ENCODE results near the gene PAPSS1. TPM values are rescaled to one million over a fixed set of nuclear protein-coding genes. Genes with fewer than 3 reads are reported as not detected.

The PAPSS1 gene
- total and polyA plus RNA-seq, 2 of the 8 experiments (the other 6 are each of a cell fraction or from before 2014, with no cell fraction given): 79.2 to 98.5 TPM

DNA sequence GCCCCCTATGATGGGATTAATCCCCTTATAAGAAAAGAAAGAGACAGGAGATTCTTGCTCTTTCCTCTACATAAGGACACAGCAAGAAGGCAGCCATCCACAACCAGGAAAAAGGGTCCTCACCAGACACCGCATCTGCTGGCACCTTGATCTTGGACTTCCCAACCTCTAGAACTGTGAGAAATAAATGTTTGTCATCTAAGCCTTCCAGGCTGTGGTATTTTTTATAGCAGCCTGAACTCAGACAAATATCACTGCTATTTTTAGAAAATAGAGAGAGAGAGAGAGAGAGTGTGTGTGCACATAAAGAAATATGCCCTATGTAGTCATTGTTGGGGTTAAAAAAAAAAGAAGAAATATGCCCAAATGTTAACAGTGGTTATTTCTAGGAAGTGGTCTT is 104.2 kb downstream of the PAPSS1 start:
- H3K4me3 ChIP-seq (ENCODE audit: extremely low read depth in 1 of 4, insufficient read depth in 2 of 4, low read depth in 3 of 4, low read length in 4 of 4): no peak overlapping the region
- H3K4me1 ChIP-seq (replicated peaks in 1 of 4; ENCODE audit: control insufficient read depth in 3 of 4, insufficient read depth in 4 of 4, low read length in 3 of 4): no peaks in the 10 kb centered on the region
- H3K9ac ChIP-seq (replicated peaks in 1 of 4; ENCODE audit: extremely low read depth in 1 of 4, low read depth in 3 of 4, low read length in 3 of 4): no peak overlapping the region
- no peak overlapping the region for H3K56ac ChIP-seq (replicated peaks; ENCODE audit: insufficient read length, low read depth, low read length)
- no peak overlapping the region for H3K18ac ChIP-seq (ENCODE audit: extremely low read depth, low read length)
- H3K4ac ChIP-seq (replicated peaks; ENCODE audit: insufficient read length, low read depth, low read length): no peak overlapping the region
- no peaks in the 10 kb centered on the region for H3K27me3 ChIP-seq (replicated peaks in 1 of 4; ENCODE audit: control insufficient read depth in 3 of 4, extremely low read depth in 1 of 4, insufficient read depth in 3 of 4, low read length in 3 of 4)
- DNase-seq (ENCODE audit: low read depth in 1 of 2, low spot score in 2 of 2) (no peak), FAIRE-seq (no peak)
- 100% methylated on average over 1 of the region's 1 CpG; no CpG with 5 or more reads in 1 of the 2 experiments for WGBS, 2 experiments (ENCODE audit: extremely low coverage in 1 of 2, insufficient coverage in 1 of 2, insufficient read length in 1 of 2, insufficient replicate concordance in 2 of 2, low coverage in 1 of 2, low lambda C conversion rate in 2 of 2, missing lambda C conversion rate in 1 of 2)
- ChIA-PET CTCF (ENCODE audit: partially characterized antibody) (no interaction called here), POLR2A (ENCODE audit: partially characterized antibody) (no interaction called here)
- no peaks in the 10 kb centered on the region; a peak in 1 of 4 replicates for H3K79me2 ChIP-seq (ENCODE audit: control insufficient read depth in 1 of 2, insufficient read depth in 2 of 2, low read length in 2 of 2)
- H4K5ac ChIP-seq (ENCODE audit: insufficient read length, low read depth, low read length): no peak overlapping the region
- H2BK20ac ChIP-seq (ENCODE audit: low read length): no peak overlapping the region
- H2BK12ac ChIP-seq (ENCODE audit: low read depth, low read length): no peak overlapping the region
- H3K14ac ChIP-seq (ENCODE audit: insufficient read length): no peak overlapping the region
- H2AK5ac ChIP-seq (ENCODE audit: low read depth, low read length): no peak overlapping the region
- no peak overlapping the region for H3K23ac ChIP-seq (ENCODE audit: insufficient read length)
- no peak overlapping the region for H2AFZ ChIP-seq (ENCODE audit: low read length)
- H3K9me3 ChIP-seq (ENCODE audit: insufficient read depth in 2 of 2, low read depth in 1 of 2, low read length in 1 of 2): no peaks in the 10 kb centered on the region; a peak in 1 of 4 replicates
- no peaks in the 10 kb centered on the region for H4K20me1 ChIP-seq (replicated peaks in 1 of 2; ENCODE audit: control insufficient read depth in 1 of 2, insufficient read depth in 2 of 2, low read length in 2 of 2)
- no peak overlapping the region for H3K27ac ChIP-seq (ENCODE audit: low read depth, low read length)
- H2BK120ac ChIP-seq (replicated peaks; ENCODE audit: low read depth, low read length): no peak overlapping the region
- peaks cover 0 to 9% (median 5%) of the 10 kb centered on the region in 4 experiments; a peak in 4 of 8 replicates for H3K36me3 ChIP-seq (ENCODE audit: control insufficient read depth in 2 of 4, insufficient read depth in 4 of 4, low read length in 3 of 4)
- TF ChIP-seq SP1 (IDR thresholded peaks at IDR 0.05; ENCODE audit: low read depth, low read length) (no peak), POU5F1 (IDR thresholded peaks at IDR 0.05; ENCODE audit: low read depth, low read length) (no peak), ASH2L (IDR thresholded peaks at IDR 0.05; ENCODE audit: low read length) (no peak), SRF (IDR thresholded peaks at IDR 0.05; ENCODE audit: low read depth, low read length) (no peak), BRCA1 (IDR thresholded peaks at IDR 0.05; ENCODE audit: low read depth, low read length) (no peak), CHD1 (IDR thresholded peaks at IDR 0.05; ENCODE audit: low read depth, low read length) (no peak), BACH1 (IDR thresholded peaks at IDR 0.05; ENCODE audit: low read length) (no peak), SP4 (IDR thresholded peaks at IDR 0.05; ENCODE audit: low read length) (no peak), SIRT6 (IDR thresholded peaks at IDR 0.05; ENCODE audit: low read length) (no peak)
- TF ChIP-seq, protein P1, sequence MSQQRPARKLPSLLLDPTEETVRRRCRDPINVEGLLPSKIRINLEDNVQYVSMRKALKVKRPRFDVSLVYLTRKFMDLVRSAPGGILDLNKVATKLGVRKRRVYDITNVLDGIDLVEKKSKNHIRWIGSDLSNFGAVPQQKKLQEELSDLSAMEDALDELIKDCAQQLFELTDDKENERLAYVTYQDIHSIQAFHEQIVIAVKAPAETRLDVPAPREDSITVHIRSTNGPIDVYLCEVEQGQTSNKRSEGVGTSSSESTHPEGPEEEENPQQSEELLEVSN (IDR thresholded peaks at IDR 0.05): no peak
- no peaks in the 10 kb centered on the region; the same call in 1 of the 2 replicates for H3K79me1 ChIP-seq (ENCODE audit: low read depth, low read length)
- no peaks in the 10 kb centered on the region for H3K23me2 ChIP-seq (ENCODE audit: low read depth, low read length)
- no peak overlapping the region for H2BK15ac ChIP-seq (ENCODE audit: low read length)
- no peak overlapping the region for H4K8ac ChIP-seq (ENCODE audit: extremely low read depth, insufficient read depth, low read length)
- H3K4me2 ChIP-seq (ENCODE audit: insufficient read depth in 1 of 2, low read depth in 2 of 2, low read length in 2 of 2): no peak overlapping the region
- no peak overlapping the region for H4K91ac ChIP-seq (replicated peaks; ENCODE audit: insufficient read length, low read length)
- no peak overlapping the region for H2BK5ac ChIP-seq (ENCODE audit: low read depth, low read length)

Measured in H1 (cell line).